Inferior parietal cortex (tissue), 1 donor: ENCODE measurements around the gene RCOR3.
A peak's percentile ranks its signal among the peaks of the same experiment; 100 is the strongest.
"Not testable (repeated sequence)": the region's sequence is repeated elsewhere in the genome, so short reads cannot be mapped to it uniquely, and the experiment has no call there.

Experiments
- DNase-seq: peaks from one replicate; pipeline ENCODE4 v3.0.0-alpha.2; 2016; ENCODE audit errors: extremely low spot score

Gene RCOR3

DNA sequence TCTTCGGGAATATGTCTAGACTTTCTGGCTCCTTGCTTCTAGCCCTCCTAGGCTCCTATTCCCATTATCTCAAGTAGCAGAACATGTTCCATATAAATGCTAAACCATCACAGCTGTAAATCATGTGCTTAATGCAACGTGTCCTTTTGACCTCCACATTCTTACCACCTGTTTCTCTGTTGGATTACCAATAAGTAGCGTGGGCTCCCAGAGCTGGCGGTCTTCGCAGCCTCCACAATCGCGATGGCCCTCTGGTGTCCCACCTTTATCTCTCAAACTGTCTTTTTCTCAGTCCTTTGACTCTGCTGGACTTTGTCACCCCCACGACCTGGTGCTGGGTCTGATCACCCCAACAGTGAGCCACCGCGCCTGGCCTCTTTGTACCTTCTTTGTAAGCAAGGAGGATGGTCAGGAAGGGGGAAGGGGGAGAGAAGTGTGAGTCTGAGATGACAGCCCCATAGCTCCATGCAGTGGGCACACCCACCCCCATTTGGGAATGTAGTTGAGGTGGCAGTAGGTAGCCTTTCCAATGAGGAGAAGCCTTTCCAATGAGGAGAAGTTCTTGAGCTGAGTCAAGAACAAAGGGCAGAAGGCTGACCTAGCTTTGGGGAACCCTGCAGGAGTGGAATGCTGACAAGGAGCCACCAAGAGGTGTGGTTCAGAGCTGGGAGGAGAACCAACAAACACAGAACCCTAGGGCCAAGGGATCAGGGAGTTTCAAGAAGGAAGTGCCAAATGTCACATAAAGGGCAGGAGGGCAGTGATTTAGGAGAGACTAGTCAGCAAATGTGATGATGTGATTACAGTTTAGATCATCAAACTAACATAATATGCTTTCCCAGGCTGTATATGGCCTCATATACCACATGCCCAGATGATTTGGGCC lies 81.7 kb downstream of the RCOR3 start:
- DNase-seq = no peak

DNA sequence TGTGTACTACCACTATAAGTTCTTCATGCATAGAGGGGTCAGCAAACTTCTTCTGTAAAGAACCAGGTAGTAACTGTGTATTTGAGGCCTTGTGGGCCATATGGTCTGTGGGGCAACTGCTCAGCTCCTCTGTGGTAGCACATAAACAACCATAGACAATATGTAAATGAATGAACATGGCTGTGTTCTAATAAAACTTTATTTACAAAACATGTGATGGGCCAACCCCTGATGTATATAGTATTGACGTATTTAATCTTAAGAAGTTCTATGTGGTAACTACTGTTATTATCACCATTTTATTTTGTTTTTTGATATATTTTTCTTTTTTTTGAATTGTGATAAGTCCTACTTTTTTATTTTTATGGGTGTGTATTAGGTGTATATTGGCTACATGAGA lies 82.8 kb downstream of the RCOR3 start:
- DNase-seq = no peak

DNA sequence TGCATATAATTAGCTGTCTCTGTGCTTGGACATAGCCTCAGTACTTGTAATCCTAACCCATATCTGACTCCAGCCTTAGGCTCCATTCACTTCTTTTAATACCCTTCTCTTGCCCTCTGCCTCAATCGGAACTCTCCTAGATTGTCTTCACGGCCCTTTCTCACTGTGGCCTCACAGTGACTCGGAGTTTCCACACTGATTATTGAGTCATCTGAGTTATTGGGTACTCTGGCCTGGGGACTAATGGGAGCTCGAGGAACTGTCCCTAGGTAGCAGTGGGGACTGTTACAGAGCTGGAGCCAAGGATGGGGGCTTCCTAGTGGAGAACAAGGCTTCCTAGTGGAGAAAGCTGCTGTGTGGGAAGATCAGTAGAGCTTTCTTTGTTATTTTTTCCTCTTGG lies 84.4 kb downstream of the RCOR3 start:
- no peak for DNase-seq

DNA sequence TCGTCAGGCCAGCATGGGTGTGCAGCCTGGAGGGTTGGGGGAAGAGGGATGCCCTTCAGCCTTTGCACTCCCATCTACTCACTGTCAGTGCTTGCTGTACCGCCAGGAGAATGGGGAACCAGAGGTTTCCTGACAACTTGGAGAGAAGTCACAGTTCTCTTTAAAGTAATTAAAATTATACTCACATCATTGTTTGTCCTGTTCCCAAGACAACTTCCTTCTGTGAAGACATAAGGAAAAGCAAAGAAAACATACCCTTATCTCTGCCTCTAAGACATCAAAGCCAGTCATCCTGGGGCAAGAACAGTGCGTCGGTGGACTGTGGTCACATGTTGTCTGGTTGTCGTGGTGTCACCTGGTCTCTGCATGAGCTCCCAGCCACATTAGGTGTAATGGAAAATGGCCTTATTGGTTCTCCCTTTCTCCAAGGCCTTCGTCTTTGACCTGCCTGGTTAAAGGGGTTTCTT lies 85.0 kb downstream of the RCOR3 start:
- no peak for DNase-seq

DNA sequence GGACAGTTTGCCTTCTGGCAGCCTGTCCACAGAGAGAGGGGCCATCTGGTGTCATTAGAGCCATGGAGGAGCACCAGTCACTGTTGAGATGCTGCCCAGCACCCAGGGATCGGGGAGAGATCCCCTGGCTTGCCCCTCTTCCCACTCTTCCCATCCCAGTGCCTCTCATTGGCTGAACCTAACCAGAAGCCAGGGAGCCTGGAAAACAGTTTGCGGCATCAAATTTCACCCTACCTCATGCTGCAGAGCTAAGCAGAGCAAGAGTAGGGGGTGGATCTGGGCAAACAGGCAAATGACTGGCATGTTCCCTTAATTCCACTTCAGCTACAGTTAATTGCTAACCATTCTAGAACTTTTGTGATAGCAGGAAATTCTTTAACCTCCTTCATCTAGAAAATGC lies 86.6 kb downstream of the RCOR3 start:
- DNase-seq = no peak

DNA sequence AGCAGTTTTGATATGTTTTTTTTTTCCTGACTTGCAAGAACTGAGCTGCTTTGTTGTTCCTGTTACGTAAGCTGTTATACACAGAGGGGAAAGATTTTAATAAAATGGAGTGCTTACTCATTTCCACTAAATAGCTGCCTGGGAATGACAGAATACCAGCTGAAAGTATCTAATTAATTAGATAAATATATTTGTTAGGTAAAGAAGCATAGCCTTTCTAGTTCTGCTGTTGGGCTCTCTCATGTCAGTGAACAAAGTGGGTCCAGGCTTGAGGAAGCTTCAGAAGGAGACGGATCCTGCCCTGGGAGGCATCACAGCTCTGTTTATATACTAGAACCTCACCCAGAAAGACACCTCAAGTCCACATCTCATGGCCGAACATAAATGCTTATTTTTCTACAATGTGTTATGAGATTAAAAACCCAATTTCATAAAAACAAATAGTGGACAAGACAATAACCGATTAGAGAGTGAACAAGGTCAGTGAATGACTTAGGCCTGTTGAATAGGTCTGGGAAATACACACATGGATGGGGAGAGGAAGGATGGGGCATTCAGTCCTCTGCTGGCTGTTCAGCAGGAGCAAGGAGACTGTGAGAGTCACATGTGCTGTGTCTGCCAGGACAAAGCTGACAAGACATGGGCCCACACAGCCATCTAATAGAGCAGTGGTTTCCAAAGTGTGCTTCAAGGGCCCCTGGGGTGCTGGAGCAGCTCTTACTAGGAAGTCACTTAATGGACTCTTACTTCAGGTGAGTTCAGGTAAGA lies 88.1 kb downstream of the RCOR3 start:
- DNase-seq = no peak

DNA sequence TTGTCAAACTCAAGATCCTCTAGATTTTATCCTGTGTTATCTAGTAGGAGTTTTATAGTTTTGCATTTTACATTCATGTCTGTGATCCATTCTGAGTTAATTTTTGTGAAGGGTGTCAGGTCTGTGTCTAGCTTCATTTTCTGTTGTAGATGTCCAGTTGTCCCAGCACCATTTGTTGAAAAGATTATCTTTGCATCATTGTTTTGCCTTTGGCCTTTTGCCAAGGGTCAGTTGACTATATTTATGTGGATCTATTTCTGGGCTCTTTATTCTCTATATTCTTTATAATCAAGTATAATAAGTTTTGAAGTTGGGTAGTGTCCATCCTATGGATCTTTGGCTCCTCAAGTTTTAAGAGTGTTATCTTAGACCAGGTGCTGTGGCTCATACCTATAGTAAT lies 89.4 kb downstream of the RCOR3 start:
- no peak for DNase-seq

DNA sequence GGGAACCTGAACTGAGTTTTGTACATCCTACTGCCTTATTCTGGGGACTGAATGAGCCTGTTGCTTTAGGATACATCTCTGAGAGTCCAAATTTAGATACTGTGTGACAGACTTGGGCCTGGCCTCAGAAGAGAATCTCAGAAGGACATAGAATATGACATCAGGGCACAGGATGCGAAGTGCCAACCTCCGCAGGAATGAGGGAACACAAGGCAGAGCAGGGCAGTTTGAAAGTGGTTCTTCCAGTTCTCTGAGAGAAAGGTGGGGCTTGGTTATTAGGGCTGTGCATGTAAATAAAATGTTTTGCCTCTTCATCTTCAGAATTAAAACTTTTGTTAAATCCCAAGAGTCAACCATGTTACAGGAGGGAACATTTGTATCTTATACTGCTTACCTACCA lies 90.6 kb downstream of the RCOR3 start:
- DNase-seq = no peak

DNA sequence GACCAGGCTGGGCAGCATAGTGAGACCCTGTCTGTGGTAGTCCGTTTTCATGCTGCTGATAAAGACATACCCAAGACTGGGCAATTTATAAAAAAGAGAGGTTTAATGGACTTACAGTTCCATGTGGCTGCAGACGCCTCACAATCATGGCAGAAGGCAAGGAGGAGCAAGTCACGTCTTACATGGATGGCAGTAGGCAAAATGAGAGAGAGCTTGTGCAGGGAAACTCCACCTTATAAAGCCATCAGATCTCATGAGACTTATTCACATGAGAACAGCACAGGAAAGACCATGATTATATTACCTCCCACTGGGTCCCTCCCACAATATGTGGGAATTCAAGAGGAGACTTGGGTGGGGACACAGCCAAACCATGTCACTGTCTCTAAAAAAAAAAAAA lies 92.9 kb downstream of the RCOR3 start:
- DNase-seq = not testable (repeated sequence)

DNA sequence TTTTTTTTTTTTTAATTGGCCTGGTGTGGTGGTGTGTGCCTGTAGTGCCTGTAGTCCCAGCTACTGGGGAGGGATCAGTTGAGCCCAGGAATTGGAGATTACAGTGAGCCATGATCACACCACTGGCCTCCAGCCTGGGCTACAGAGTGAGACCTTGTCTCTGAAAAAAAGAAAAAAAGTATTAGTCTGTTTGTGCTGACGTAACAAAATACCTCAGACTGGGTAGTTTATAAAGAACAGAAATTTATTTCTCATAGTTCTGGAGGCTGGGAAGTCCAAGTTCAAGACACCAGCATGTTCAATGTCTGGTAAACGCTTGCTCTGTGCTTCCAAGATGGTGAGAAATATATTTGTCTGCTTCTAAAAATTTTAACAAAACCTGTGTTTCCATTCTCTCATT lies 93.3 kb downstream of the RCOR3 start:
- no peak for DNase-seq

DNA sequence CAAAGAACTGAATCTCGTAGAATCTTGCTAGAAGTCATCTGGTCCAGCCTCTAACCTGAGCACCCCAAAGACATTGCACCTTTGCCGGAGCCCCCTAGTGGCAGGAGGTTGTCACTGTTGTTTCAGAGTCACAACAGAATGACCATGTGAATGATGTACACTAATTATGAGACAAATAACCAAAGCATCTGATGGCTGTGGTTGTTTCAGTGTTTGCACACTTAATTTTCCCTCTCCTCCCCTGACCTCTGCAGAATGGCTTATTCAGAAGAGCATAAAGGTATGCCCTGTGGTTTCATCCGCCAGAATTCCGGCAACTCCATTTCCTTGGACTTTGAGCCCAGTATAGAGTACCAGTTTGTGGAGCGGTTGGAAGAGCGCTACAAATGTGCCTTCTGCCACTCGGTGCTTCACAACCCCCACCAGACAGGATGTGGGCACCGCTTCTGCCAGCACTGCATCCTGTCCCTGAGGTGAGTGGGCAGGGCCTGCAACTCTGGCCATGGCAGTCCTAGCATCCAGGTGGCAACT lies 93.9 kb downstream of the RCOR3 start:
- DNase-seq = no peak

DNA sequence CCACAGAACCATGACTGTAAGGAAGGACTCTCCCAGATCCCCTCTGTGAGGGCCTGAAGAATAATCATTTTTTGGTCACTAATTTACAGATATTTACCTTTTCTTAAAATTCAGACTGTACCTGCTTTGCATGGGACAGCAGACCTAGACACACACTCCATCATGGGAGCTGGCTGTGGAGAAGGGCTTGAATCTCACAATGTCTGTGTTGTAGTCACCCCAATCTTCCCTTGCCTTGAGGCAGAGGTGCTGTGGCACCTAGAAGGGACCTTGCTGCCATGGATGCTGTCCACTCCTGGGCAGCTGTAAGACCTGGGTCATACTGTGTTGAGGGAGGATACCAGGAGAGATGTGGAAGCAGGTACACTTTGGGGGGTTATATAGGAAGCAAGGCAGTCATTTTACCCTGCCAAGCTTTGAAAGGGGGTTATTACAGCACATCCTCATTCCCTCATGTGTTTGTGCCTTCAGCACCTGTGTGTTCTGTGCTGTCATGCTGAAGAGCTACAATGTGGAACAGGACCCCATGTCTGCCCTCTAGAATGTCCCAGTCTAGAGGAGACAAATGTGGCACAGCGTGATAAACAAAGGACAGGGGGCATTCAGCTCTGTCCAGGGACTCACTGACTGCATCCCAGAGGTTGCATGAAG lies 94.5 kb downstream of the RCOR3 start:
- DNase-seq = no peak

DNA sequence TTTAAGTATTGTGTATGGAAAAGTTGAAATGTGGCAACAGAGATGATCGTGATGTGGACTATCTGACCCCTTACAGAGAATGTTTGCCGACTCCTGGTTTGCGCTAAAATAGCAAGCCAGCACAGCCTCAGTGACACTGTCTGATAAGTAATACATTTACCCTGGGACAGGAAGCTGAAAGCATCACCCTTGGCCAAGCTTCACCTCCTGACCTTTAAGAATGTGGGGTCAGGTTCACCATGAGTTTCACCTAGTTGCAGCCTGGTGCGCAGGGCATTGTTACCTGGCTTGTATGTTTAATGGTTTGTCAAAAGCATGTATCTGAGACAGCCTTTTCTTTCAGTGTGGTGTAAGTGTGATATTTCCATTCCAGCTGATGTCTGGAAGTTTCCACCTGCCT lies 96.7 kb downstream of the RCOR3 start:
- no peak for DNase-seq

DNA sequence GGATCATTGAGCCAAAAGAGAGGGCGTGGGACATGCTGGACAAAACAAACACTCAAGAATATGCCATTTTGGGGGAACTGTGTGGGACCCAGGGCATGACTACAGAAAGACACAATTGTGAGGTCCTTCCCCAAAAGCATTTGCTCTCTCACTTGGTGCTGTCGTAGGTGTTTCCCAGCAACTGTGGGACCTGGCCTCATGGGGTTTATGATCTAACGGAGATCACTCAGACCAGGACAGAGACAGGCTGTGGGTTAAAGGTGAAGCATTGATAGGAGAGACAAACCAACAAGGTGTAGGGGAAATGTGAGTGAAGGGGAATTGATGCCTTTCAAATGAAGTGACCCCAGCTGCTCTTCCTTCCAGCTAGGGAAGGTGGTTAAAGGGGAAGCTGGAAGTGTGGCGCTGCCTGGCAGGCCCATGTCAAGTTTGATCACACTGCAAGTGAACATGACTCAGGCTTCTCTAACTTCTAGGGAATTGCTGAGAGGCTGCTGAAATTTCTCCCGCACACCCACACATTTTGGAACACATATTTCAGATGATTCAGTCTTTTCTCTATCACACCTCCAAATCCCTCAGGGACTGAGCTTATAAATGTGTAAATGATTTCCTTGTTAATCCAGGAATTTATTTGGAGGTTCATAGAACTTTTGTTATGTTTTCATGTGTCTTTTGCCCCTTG lies 97.7 kb downstream of the RCOR3 start:
- DNase-seq = peak; percentile 33

DNA sequence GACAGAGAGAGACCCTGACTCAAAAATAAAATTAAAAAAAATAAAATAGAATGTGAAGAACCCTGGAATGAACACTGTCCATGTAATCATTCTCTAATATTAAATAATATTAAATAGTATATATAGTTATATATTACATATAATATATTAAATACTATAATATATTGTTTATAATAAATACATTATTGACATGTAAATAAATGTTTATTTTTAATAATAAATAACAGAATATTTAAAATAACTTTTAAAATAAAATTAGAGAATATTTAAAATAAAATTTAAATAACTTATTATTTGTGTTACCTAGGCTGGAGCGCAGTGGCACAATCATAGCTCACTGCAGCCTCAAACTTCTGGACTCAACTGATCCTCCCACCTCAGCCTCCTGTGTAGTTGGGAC lies 99.5 kb downstream of the RCOR3 start:
- no peak for DNase-seq

DNA sequence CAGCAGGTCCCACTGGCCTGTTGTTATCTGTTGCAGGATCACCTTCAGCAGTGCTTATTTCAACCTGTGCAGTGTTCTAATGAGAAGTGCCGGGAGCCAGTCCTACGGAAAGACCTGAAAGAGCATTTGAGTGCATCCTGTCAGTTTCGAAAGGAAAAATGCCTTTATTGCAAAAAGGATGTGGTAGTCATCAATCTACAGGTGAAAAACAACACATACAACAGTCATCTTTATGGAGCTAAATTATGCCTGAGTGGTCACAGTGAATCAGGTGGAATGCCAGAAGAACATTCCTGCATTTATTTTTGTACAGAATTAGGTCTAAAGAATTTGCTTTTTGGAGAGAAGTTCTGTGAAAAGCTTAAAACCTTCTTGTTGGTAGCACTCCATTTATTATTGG lies 100.7 kb downstream of the RCOR3 start:
- no peak for DNase-seq

DNA sequence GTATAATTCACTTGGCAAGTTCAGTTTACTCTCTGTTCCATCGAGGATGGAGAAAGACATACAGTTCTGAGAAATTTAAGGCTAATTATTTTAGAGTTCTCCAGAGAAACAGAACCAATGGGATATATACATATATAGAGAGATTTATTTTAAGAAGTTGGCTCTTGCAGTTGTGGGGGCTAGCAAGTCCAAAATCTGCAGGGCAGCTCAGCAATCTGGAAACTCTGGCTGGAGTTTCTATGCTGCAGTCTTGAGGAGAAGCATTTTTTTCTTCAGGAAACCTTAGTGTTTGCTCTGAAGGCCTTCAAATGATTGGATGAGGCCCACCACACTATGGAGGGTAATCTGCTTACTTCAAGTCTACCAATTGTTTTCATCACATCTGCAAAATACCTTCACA lies 102.0 kb downstream of the RCOR3 start:
- peak; percentile 40 for DNase-seq
